HepG2 (cell line): ENCODE measurements around the gene COMT. TPM values are rescaled to one million over a fixed set of nuclear protein-coding genes. Genes with fewer than 3 reads are reported as not detected.

Experiments used
- ATAC-seq: fragments of 200-7000 bp; cut with Tn5 transposase; 3 replicates; pipeline ENCODE4 v1.9.1; 2020; ENCODE audit warnings: mild to moderate bottlenecking, moderate library complexity
- BruUV-seq: library from RNA; stranded (reverse); fragments of 400-500 nt; replicated peaks from 2 replicates; lab custom pipeline; 2021; lab: Mats Ljungman, UMichigan
- CTCF ChIA-PET: fragments of 300-600 bp; formaldehyde crosslinking; extraction: SDS; loops from one replicate; lab custom pipeline; 2021; ENCODE audit warnings: low total read pairs, inconsistent platforms, low intra/inter-chr PET ratio; lab: Yijun Ruan, JAX
- POLR2A ChIA-PET: fragments of 350-600 bp; sonication (Branson Sonifier 250); formaldehyde crosslinking; loops from one replicate; lab custom pipeline; 2020; ENCODE audit warnings: antibody characterized with exemption, inconsistent platforms; lab: Yijun Ruan, JAX
- DNase-seq: peaks from one replicate; pipeline ENCODE4 v3.0.0-alpha.2; 2015; ENCODE audit warnings: low spot score
- FAIRE-seq: peaks from 3 replicates; lab custom pipeline; 2011; peaks lifted over from hg19 to GRCh38; lab: Jason Lieb, UNC
- H2AFZ ChIP-seq: one replicate; pipeline ENCODE4 v1.6.1; 2011; ENCODE audit warnings: low read length, inconsistent platforms
- H3K27ac ChIP-seq: fragments of 300-600 bp; 3 replicates; pipeline ENCODE4 v1.8.0; 2011; ENCODE audit warnings: mixed run types, mild to moderate bottlenecking, mixed read lengths, low read length, inconsistent platforms; ENCODE audit not compliant: insufficient read depth; ENCODE audit errors: extremely low read length
- H3K27me3 ChIP-seq, 2 experiments: fragments of 200-600 bp in 1 of 2; 2 replicates in 1 of 2; 3 replicates in 1 of 2; pipeline versions ENCODE4 v1.6.0 to v1.8.0; 2011; ENCODE audit warnings: low read length in 2 of 2, mild to moderate bottlenecking in 2 of 2, moderate library complexity in 2 of 2, inconsistent platforms in 1 of 2; ENCODE audit not compliant: insufficient read depth in 2 of 2, control insufficient read depth in 1 of 2
- H3K36me3 ChIP-seq, 2 experiments: fragments of 200-600 bp in 1 of 2; replicated peaks in 1 of 2; 2 replicates in 1 of 2; 3 replicates in 1 of 2; pipeline versions ENCODE4 v1.5.1 to v1.8.0; 2011; ENCODE audit warnings: low read length in 2 of 2, inconsistent platforms in 1 of 2; ENCODE audit not compliant: insufficient read depth in 2 of 2, control insufficient read depth in 1 of 2
- H3K4me1 ChIP-seq: 2 replicates; pipeline ENCODE4 v1.5.1; 2012; ENCODE audit warnings: low read length, inconsistent platforms; ENCODE audit not compliant: insufficient read depth
- H3K4me2 ChIP-seq: 2 replicates; pipeline ENCODE4 v1.6.0; 2011; ENCODE audit warnings: low read depth, low read length, inconsistent platforms
- H3K4me3 ChIP-seq, 3 experiments: fragments of 200-600 bp in 1 of 3; sonication (generic), shearing (Covaris generic) in 1 of 3; replicated peaks in 1 of 3; 2 replicates each; pipeline ENCODE4 v1.5.1; 2011 to 2016; ENCODE audit warnings: low read length in 3 of 3, inconsistent platforms in 2 of 3, low read depth in 2 of 3, mild to moderate bottlenecking in 2 of 3, control low read depth in 1 of 3, mixed read lengths in 1 of 3; ENCODE audit not compliant: insufficient read depth in 1 of 3
- H3K79me2 ChIP-seq: one replicate; pipeline ENCODE4 v1.6.1; 2011; ENCODE audit warnings: low read length, inconsistent platforms; ENCODE audit not compliant: insufficient read depth
- H3K9ac ChIP-seq: 2 replicates; pipeline ENCODE4 v1.6.0; 2011; ENCODE audit warnings: mild to moderate bottlenecking, low read depth, low read length, inconsistent platforms; ENCODE audit not compliant: insufficient read depth
- H3K9me3 ChIP-seq: 2 replicates; pipeline ENCODE4 v1.5.1; 2012; ENCODE audit warnings: mild to moderate bottlenecking, low read length
- H4K20me1 ChIP-seq: 2 replicates; pipeline ENCODE4 v1.6.0; 2011; ENCODE audit warnings: inconsistent platforms, mild to moderate bottlenecking, low read length, moderate library complexity; ENCODE audit not compliant: insufficient read depth
- E2F1 ChIP-seq: sonication (generic); formaldehyde crosslinking; IDR thresholded peaks from 2 replicates; pipeline ENCODE4 v1.5.0; 2020; ENCODE audit warnings: missing genetic modification reagents
- FOXA1 ChIP-seq, 2 experiments: fragments of 450-650 bp in 1 of 2; sonication (generic) in 1 of 2; formaldehyde crosslinking in 1 of 2; IDR thresholded peaks; 2 replicates each; pipeline versions ENCODE4 v1.4.0 to v1.6.1; 2016 to 2020; ENCODE audit warnings: missing genetic modification reagents in 1 of 2
- MXD4 ChIP-seq: IDR thresholded peaks from 2 replicates; pipeline ENCODE4 v1.6.1; 2016; ENCODE audit warnings: mild to moderate bottlenecking, missing biosample characterization, missing genetic modification reagents
- PHF5A ChIP-seq: IDR thresholded peaks from one replicate; pipeline ENCODE4 v1.6.1; 2018; ENCODE audit warnings: low read depth, missing genetic modification reagents; ENCODE audit not compliant: unreplicated experiment
- SNAI1 ChIP-seq: sonication (generic); formaldehyde crosslinking; IDR thresholded peaks from 2 replicates; pipeline ENCODE4 v1.5.0; 2020; ENCODE audit warnings: mild to moderate bottlenecking, missing genetic modification reagents, borderline replicate concordance
- ZBTB3 ChIP-seq: sonication (generic); formaldehyde crosslinking; IDR thresholded peaks from 2 replicates; pipeline ENCODE4 v1.4.0; 2020; ENCODE audit warnings: low read depth, mild to moderate bottlenecking, moderate library complexity, missing genetic modification reagents, borderline replicate concordance
- ZFP37 ChIP-seq: sonication (generic); formaldehyde crosslinking; IDR thresholded peaks from 2 replicates; pipeline ENCODE4 v1.4.0; 2020; ENCODE audit warnings: missing genetic modification reagents, borderline replicate concordance
- ZNF280B ChIP-seq: sonication (generic); formaldehyde crosslinking; IDR thresholded peaks from 2 replicates; pipeline ENCODE4 v1.5.0; 2020; ENCODE audit warnings: missing genetic modification reagents, mild to moderate bottlenecking, borderline replicate concordance
- ZNF383 ChIP-seq: sonication (generic); formaldehyde crosslinking; IDR thresholded peaks from 2 replicates; pipeline ENCODE4 v1.4.0; 2020; ENCODE audit warnings: missing genetic modification reagents, mild to moderate bottlenecking, borderline replicate concordance
- ZNF564 ChIP-seq: sonication (generic); formaldehyde crosslinking; IDR thresholded peaks from 2 replicates; pipeline ENCODE4 v1.8.1; 2023; ENCODE audit warnings: mild to moderate bottlenecking, missing genetic modification reagents
- ZNF614 ChIP-seq: IDR thresholded peaks from 2 replicates; pipeline ENCODE4 v1.6.1; 2018; ENCODE audit warnings: missing biosample characterization, missing genetic modification reagents, inconsistent platforms, borderline replicate concordance
- ZNF850 ChIP-seq: sonication (generic); formaldehyde crosslinking; conservative IDR thresholded peaks from 2 replicates; pipeline ENCODE4 v1.9.0; 2021; ENCODE audit warnings: mild to moderate bottlenecking, missing genetic modification reagents
- WGBS: methylation state at CpG from one replicate; pipeline ENCODE4 v1.1.6; 2017; ENCODE audit warnings: low lambda C conversion rate; 5-methylcytosine and 5-hydroxymethylcytosine counted together
- in situ Hi-C: cut with HindIII; loops from 2 replicates; pipeline ENCODE4 v1.10.0; 2017; ENCODE audit warnings: low pct_unique_long_range_greater_than_20kb; ENCODE audit not compliant: extremely low pct_ligation_motif_present
- intact Hi-C: fragments of 100-400 bp; cut with micrococcal nuclease; formaldehyde crosslinking; loops from one replicate; pipeline ENCODE4 v1.10.0; 2022; ENCODE audit not compliant: unreplicated experiment
- polyA plus RNA-seq, 8 experiments: library from polyadenylated mRNA; depleted of rRNA in 3 of 8; stranded (reverse) in 7 of 8; unstranded in 1 of 8; fragments of >200 nt; fragmentation: Illumina TruSeq in 4 of 8; extraction: Trizol in 4 of 8; gene quantifications; 2 replicates each; pipeline versions ENCODE4 v1.2.1 to v1.2.3, GENCODE V29; 2011 to 2016; ENCODE audit warnings: low read depth in 4 of 8, missing spikeins in 1 of 8, mixed read lengths in 1 of 8; ENCODE audit not compliant: insufficient read depth in 1 of 8
- total RNA-seq, 5 experiments: library from RNA; depleted of rRNA; stranded (reverse); fragments of >200 nt; fragmentation: Illumina TruSeq; extraction: Trizol; gene quantifications; 2 replicates each; pipeline ENCODE4 v1.2.3, GENCODE V29; 2016; ENCODE audit warnings: low read depth in 1 of 5
- TF ChIP-seq, protein P1 (sequence below): sonication (generic); formaldehyde crosslinking; conservative IDR thresholded peaks from 2 replicates; pipeline ENCODE4 v1.8.0; 2022; ENCODE audit warnings: mild to moderate bottlenecking, moderate library complexity, missing genetic modification reagents
- TF ChIP-seq, protein P2 (sequence below): sonication (generic); formaldehyde crosslinking; IDR thresholded peaks from 2 replicates; pipeline ENCODE4 v1.4.0; 2020; ENCODE audit warnings: missing genetic modification reagents

The COMT gene
- total and polyA plus RNA-seq, 2 of the 13 experiments (the other 11 are each of a cell fraction or from before 2014, with no cell fraction given), result 156 to 162 TPM

DNA sequence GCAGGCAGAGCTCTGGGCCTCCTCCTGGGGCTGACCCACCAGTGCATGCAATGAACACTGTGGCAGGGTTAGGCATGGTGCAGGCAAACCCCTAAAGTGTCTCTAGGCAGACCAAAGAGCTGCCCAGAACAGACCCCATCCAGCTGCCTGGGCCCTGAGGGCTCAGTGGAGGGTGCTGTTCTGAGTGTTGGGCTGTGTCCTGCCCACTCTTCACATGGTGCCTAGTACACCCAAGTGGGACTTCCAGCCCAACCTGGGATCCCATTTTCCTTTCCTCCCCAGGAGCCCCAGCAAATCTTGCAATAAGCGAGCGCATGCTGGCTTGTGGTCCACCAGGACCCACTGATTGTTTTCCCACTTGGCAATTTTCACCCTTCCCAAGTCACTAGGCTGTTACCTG lies 48.6 kb downstream of the COMT start:
- Histone ChIP-seq H3K79me2 (no peaks in the 10 kb centered on the region), H3K36me3 (no peaks in the 10 kb centered on the region; a peak in 1 of 5 replicates), H3K4me3 (no peak overlapping the region), H3K9me3 (no peaks in the 10 kb centered on the region), H3K4me1 (peaks cover 18% of the 10 kb centered on the region), H3K27me3 (no peaks in the 10 kb centered on the region), H2AFZ (no peak overlapping the region), H3K9ac (no peak overlapping the region), H4K20me1 (peaks cover 9% of the 10 kb centered on the region; the same call in 1 of the 2 replicates), H3K27ac (no peak overlapping the region), H3K4me2 (no peak overlapping the region)
- ChIA-PET CTCF (no interaction called here), POLR2A (no interaction called here)
- DNase-seq, result no peak
- intact Hi-C loops, result no loop called here
- in situ Hi-C loops, result no loop called here
- no peak for ATAC-seq
- 50% methylated on average over 2 of the region's 2 CpGs for WGBS
- no TSS peak for BruUV-seq
- TF ChIP-seq E2F1 (CRISPR knock-in tag) (no peak), ZNF280B (no peak), MXD4 (CRISPR knock-in tag) (no peak), FOXA1 (IDR thresholded peaks at IDR 0.05) (no peak), FOXA1 (CRISPR knock-in tag; IDR thresholded peaks at IDR 0.05) (no peak), ZFP37 (CRISPR knock-in tag) (no peak), ZNF850 (CRISPR knock-in tag) (no peak), ZNF564 (CRISPR knock-in tag) (no peak), SNAI1 (CRISPR knock-in tag) (no peak), ZNF614 (CRISPR knock-in tag) (no peak), ZNF383 (CRISPR knock-in tag) (no peak), PHF5A (CRISPR knock-in tag) (no peak), ZBTB3 (no peak)
- TF ChIP-seq, protein P1, sequence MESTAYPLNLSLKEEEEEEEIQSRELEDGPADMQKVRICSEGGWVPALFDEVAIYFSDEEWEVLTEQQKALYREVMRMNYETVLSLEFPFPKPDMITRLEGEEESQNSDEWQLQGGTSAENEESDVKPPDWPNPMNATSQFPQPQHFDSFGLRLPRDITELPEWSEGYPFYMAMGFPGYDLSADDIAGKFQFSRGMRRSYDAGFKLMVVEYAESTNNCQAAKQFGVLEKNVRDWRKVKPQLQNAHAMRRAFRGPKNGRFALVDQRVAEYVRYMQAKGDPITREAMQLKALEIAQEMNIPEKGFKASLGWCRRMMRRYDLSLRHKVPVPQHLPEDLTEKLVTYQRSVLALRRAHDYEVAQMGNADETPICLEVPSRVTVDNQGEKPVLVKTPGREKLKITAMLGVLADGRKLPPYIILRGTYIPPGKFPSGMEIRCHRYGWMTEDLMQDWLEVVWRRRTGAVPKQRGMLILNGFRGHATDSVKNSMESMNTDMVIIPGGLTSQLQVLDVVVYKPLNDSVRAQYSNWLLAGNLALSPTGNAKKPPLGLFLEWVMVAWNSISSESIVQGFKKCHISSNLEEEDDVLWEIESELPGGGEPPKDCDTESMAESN (CRISPR knock-in tag), result no peak
- TF ChIP-seq, protein P2, sequence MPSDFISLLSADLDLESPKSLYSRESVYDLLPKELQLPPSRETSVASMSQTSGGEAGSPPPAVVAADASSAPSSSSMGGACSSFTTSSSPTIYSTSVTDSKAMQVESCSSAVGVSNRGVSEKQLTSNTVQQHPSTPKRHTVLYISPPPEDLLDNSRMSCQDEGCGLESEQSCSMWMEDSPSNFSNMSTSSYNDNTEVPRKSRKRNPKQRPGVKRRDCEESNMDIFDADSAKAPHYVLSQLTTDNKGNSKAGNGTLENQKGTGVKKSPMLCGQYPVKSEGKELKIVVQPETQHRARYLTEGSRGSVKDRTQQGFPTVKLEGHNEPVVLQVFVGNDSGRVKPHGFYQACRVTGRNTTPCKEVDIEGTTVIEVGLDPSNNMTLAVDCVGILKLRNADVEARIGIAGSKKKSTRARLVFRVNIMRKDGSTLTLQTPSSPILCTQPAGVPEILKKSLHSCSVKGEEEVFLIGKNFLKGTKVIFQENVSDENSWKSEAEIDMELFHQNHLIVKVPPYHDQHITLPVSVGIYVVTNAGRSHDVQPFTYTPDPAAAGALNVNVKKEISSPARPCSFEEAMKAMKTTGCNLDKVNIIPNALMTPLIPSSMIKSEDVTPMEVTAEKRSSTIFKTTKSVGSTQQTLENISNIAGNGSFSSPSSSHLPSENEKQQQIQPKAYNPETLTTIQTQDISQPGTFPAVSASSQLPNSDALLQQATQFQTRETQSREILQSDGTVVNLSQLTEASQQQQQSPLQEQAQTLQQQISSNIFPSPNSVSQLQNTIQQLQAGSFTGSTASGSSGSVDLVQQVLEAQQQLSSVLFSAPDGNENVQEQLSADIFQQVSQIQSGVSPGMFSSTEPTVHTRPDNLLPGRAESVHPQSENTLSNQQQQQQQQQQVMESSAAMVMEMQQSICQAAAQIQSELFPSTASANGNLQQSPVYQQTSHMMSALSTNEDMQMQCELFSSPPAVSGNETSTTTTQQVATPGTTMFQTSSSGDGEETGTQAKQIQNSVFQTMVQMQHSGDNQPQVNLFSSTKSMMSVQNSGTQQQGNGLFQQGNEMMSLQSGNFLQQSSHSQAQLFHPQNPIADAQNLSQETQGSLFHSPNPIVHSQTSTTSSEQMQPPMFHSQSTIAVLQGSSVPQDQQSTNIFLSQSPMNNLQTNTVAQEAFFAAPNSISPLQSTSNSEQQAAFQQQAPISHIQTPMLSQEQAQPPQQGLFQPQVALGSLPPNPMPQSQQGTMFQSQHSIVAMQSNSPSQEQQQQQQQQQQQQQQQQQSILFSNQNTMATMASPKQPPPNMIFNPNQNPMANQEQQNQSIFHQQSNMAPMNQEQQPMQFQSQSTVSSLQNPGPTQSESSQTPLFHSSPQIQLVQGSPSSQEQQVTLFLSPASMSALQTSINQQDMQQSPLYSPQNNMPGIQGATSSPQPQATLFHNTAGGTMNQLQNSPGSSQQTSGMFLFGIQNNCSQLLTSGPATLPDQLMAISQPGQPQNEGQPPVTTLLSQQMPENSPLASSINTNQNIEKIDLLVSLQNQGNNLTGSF (CRISPR knock-in tag), result no peak
- FAIRE-seq, result no peak
